Hematopoietic multipotent progenitor cell treated with erythropoietin and hydrocortisone succinate and interleukin-3 and kit ligand, for 15 days (in vitro differentiated cells): Measurements from ENCODE around the gene CCDC86.
A peak's percentile ranks its signal among the peaks of the same experiment; 100 is the strongest.

Experiments used
- DNase-seq: peaks from one replicate; pipeline ENCODE4 v3.0.0-alpha.2; 2015; ENCODE audit warnings: low spot score

CCDC86 gene

DNA sequence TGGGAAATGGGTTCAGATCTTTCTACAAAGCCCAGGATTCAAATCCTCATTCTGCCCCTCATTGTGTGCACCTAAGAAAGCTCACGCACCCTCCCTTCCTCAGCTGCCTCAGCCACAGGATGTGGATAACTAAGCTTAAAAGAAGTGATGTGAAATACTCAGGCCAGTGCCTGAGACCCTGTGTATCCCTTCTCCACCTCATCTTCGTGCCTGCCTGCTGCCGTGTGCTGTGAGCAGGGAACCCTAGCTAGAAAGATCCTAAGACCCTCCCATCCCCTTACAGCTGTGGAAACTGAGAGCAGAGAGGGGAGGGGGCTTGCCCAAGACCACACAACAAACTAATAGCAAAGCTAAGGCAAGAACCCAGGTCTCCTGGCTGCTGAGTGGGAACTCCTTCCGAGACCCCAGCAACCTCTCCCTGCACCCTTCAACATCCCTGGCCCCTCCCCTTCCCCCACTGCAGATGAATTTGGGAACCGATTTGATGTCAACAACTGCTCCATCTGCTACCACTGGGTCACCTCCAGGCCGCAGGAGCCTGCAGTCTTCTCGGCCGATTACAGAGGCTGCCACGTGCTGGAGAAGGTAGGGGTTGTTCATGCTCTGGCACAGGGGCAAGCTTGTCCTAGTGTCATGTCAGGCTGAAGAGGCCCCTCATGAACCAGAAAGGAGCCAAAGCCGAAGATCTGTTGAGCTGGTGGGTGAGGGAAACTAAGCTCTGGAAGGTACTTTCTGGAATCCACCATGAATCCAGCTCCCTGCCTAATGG, 27.0 kb downstream of the CCDC86 start:
- no peak for DNase-seq

GRCh38 chr11:60869451-60869825, 27.5 kb downstream of the CCDC86 start:
- no peak for DNase-seq

GRCh38 chr11:60870276-60870675, 28.4 kb downstream of the CCDC86 start:
- no peak for DNase-seq

DNA sequence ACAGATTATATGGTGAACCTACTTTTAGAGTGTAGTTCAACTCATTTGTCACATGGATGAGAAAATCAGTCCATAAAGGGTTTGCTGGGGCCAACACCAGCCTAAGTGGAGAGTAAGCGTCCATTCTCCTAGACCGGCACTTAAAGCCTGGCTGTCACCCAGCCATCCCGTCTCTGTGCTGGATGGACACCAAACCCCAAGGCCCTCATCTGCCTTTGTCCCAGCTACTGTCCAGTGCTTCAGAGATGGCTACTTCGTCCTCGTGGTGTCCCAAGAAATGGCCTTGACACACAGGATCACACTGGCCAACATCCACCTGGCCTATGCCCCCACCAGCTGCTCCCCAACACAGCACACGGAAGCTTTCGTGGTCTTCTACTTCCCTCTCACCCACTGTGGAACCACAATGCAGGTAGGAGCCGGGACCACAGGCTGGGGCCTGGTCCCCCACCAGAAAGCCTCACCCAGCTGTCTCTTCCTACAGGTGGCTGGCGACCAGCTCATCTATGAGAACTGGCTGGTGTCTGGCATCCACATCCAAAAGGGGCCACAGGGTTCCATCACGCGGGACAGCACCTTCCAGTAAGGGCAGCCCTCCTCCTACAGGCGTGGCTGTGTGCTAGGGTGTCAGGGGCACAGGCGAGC, 28.9 kb downstream of the CCDC86 start:
- DNase-seq, result no peak

GRCh38 chr11:60871378-60872061, 29.6 kb downstream of the CCDC86 start:
- DNase-seq, result no peak

GRCh38 chr11:60872124-60872960, 30.4 kb downstream of the CCDC86 start:
- no peak for DNase-seq

- no peak for DNase-seq
Observed at GRCh38 chr11:60872961-60873524, 31.1 kb downstream of the CCDC86 start.

- DNase-seq, result no peak
Observed at GRCh38 chr11:60873533-60873932, 31.6 kb downstream of the CCDC86 start.

DNA sequence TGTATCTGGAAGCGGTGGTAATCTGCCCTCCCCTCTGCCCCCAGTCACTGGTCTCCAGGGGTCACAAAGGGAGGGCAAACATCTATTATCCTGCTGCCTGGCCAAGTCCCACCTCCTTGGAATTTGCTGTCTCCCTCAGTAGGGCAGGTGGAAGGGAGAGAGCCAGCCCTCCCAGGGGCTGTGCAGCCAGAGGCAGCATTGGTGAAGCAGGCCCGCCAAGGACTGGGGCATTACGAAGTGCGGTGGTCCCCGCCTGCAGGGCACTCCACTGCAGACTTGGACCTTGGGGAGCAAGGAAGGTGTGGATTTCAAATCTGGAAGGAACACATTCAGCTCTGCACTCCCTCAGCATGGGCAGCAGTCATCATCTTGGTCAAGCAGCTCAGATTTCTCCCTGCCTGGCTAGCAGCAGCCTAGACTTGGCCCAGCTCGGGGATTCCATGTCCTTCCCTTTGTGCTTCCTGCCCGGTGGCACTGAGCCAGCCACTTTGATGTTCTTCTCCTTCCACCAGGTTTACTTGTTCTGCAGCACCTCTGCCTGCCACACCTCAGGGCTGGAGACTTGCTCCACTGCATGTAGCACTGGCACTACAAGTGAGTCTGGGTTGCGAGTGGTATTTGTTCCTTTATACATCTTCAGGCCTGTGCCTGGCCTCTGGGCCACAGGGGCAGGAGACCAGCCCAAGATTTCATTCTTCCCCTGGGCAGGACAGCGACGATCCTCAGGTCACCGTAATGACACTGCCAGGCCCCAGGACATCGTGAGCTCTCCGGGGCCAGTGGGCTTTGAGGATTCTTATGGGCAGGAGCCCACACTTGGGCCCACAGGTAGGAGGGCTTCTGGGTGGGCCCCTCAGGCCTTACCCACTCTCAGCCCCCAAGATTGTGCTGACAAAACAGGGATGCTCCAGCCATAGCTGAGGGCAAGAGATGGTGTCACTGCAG, 32.8 kb downstream of the CCDC86 start:
- DNase-seq, result no peak

DNA sequence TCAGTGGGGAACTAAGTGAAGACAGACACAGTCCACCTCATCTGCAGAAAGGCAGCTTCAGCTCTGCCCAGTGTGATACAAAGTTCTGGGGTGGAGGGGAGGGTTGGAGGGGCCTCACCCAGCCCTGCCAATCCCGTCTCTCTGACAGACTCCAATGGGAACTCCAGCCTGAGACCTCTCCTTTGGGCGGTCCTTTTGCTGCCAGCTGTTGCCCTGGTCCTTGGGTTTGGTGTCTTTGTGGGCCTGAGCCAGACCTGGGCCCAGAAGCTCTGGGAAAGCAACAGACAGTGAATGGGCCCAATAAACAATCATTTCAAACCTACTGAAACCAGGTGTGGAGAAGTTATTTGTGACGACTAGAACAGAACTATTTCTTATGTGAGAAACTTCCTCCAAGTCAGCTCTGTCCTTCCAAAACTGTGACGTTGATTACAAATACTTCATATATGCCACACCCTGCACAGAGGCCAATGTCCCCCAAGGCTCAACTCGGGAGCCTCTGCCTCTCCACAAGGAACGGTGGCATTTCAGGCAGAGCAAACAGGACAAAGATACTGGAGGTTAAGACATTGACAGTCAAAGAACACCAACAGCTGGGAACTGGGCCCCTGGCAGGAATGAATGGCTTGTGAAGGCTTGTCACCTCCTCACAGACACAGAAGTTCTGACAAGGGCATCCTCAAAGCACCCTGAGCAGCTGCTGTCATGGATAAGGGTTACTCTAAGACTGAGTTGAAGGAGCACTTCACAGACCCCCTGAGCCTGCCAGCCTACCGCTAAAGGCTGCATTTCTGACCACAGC, 33.7 kb downstream of the CCDC86 start:
- DNase-seq, result no peak

DNA sequence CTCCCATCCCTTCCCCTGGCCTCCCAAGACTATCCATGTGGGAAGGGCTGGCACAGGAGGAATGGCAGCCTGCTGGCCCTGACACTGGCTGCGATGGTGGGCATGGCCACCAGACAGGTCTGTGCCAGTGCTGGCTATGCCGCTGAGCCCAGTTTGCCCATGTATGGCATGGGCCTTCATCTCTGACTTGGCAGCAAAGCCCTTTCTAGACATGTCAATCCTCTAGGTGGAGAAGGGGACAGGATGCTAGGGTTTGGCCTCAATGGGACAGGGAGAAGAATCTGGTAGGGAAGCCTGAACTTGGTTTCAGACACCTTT, 34.2 kb downstream of the CCDC86 start:
- DNase-seq, result no peak

DNA sequence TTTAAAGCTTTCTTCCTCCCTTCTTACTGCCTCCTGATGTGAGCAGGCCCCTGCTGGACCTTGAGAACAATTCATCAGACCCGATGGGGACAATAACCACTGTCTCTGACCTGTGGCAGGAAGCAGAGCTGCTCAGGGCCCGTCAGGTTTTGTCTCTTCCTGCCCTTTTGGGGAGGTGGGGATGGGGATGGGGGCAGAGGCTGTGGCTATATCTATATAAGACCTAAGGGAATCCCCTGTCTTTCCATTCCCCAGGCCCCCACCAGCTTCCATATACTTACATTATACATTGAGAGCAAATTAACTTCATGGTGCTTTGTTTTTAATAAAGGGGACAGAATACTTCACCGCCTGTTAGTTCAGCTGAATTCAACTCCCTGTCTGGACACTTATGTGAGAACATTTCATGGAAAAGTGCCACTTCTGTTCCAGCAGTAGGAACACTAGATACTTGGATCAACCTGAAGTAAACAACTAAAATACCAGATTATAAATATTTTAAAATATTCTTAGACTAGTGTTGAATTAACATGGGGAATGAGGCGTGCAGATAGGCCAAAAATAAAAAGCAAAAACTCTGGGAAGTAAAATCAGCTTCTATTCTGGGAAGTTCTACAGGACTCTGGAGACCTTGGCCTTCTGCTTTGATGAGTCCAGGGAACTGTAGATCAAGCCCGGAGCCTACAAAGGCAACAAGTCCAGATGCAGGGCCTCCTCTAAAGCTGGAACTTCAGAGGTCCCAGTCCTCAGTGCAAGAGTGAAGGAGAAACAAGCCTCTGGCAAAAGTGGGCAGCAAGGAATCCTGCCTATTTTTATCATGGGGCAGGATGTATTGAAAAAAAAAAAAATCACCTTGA, 36.6 kb downstream of the CCDC86 start:
- no peak for DNase-seq

DNA sequence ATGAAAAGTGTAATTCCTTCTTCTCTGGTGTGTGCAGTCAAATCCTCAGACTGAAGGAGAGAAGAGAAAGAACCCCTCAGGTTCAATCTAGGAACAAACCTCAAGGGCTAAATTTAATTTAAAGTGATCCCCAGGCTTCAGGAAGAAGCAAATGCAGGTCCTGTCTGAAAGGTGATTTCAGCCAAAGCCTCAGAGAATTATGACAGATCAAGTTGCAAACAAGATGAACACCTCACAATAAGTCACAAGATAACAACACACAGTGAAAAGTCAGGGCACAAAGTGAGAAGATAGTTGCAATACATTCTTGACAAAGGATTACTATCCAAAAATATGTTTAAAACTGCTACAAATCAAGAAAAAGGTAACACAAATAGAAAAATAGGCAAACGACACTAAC, 37.2 kb downstream of the CCDC86 start:
- no peak for DNase-seq

- no peak for DNase-seq
Observed at GRCh38 chr11:60879971-60880588, 38.2 kb downstream of the CCDC86 start.

- no peak for DNase-seq
Observed at GRCh38 chr11:60880643-60881282, 38.9 kb downstream of the CCDC86 start.

DNA sequence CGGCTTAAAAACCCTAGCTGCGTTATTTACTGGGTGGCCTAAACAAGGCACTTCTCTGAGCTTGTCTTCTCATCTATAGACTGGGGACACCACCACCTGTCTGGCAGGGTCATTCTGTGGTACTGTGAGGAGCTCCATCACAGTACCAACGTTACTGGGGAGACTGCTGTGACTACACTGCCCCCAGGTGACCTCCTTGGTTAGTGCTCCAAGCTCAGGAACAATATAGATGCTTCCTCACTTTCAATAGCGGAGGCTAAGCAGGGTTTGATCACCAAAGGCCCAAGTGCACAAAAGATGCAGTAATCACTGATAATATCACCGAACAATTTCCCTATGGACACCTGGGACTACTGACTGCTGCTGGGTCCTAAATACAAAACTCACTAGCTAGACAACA, 45.6 kb downstream of the CCDC86 start:
- DNase-seq, result peak; percentile 26

GRCh38 chr11:60889869-60890311, 48.0 kb downstream of the CCDC86 start:
- no peak for DNase-seq

GRCh38 chr11:60890696-60891095, 48.8 kb downstream of the CCDC86 start:
- no peak for DNase-seq
